Measurements from ENCODE around the gene MGAT5.

- no peak for TF ChIP-seq CTCF (IDR thresholded peaks at IDR 0.05 in 2 of 3, conservative IDR thresholded peaks at IDR 0.05 in 1 of 3; ENCODE audit: borderline replicate concordance in 1 of 3, insufficient read depth in 1 of 3, low read depth in 2 of 3, low read length in 2 of 3)
- no peak for TF ChIP-seq EZH2 (IDR thresholded peaks at IDR 0.05)
- TF ChIP-seq POLR2AphosphoS5 (IDR thresholded peaks at IDR 0.05; ENCODE audit: low read depth, low read length), result no peak
- TF ChIP-seq POLR2A (IDR thresholded peaks at IDR 0.05; ENCODE audit: borderline replicate concordance, extremely low read depth, insufficient read depth, insufficient read length), result no peak
- TF ChIP-seq SP1 (IDR thresholded peaks at IDR 0.05; ENCODE audit: low read depth), result no peak
- TF ChIP-seq, protein P1, sequence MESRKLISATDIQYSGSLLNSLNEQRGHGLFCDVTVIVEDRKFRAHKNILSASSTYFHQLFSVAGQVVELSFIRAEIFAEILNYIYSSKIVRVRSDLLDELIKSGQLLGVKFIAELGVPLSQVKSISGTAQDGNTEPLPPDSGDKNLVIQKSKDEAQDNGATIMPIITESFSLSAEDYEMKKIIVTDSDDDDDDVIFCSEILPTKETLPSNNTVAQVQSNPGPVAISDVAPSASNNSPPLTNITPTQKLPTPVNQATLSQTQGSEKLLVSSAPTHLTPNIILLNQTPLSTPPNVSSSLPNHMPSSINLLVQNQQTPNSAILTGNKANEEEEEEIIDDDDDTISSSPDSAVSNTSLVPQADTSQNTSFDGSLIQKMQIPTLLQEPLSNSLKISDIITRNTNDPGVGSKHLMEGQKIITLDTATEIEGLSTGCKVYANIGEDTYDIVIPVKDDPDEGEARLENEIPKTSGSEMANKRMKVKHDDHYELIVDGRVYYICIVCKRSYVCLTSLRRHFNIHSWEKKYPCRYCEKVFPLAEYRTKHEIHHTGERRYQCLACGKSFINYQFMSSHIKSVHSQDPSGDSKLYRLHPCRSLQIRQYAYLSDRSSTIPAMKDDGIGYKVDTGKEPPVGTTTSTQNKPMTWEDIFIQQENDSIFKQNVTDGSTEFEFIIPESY (IDR thresholded peaks at IDR 0.05; ENCODE audit: extremely low read depth, insufficient replicate concordance, low read length), result no peak
- no peak for TF ChIP-seq MAX (IDR thresholded peaks at IDR 0.05)
- TF ChIP-seq RAD21 (IDR thresholded peaks at IDR 0.05; ENCODE audit: low read depth), result no peak
- TF ChIP-seq EZH2phosphoT487 (IDR thresholded peaks at IDR 0.05; ENCODE audit: borderline replicate concordance), result no peak
- TF ChIP-seq JUND (IDR thresholded peaks at IDR 0.05), result no peak
- TF ChIP-seq EGR1 (IDR thresholded peaks at IDR 0.05; ENCODE audit: low read depth), result no peak
- no peak for TF ChIP-seq YY1 (IDR thresholded peaks at IDR 0.05; ENCODE audit: extremely low read depth, insufficient replicate concordance, low read depth, low read length)
- TF ChIP-seq SRF (IDR thresholded peaks at IDR 0.05; ENCODE audit: low read depth), result no peak
Measured at GRCh38 chr2:134348760-134349159, 94.9 kb downstream of the MGAT5 start.

Data from HCT116 (cell line).